Stimulated activated CD8-positive, alpha-beta memory T cell treated with anti-CD3 and anti-CD28 coated beads, Interleukin-7, amount 100 ng/mL, for 4 hours (primary cell): ENCODE results near the gene TBX18.

Experiments used
- DNase-seq, 2 donors: peaks; one replicate each; pipeline ENCODE4 v3.0.0-alpha.2; 2020; ENCODE audit warnings: low read depth in 2 of 2

TBX18 gene

GRCh38 chr6:84772428-84773132, 8.2 kb upstream of the TBX18 start:
- DNase-seq: no peak

DNA sequence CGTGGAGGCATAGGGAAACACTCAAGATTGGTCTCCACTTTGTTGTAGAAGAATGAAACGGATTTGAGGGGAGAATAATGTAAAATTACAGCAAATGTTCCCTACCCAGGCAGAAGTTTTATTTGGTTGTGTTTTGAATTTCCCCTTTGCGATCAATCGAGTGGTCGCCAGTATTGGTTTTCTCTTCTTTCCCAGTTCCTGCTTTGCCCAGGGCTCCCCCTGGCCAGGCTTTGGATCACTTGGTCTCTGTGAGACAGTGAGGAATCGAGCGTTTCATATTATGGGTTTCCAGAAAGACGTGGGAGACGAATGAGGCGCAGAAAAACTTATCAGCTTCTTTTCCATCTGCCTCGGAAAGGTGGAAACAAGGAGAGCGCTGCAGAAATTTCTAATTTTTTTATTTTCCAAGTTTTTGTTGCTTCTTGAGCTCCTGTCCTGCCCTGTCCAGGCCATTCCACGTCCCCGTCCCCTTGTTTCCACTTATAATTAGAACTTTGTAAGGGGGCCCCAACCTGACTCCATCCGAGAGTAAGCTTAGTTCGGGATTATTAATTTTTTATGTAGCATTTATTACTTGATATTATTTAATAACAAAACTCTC, 7.5 kb upstream of the TBX18 start:
- no peak for DNase-seq

GRCh38 chr6:84771125-84771755, 6.8 kb upstream of the TBX18 start:
- DNase-seq: no peak

GRCh38 chr6:84770521-84770920, 6.1 kb upstream of the TBX18 start:
- no peak for DNase-seq

DNA sequence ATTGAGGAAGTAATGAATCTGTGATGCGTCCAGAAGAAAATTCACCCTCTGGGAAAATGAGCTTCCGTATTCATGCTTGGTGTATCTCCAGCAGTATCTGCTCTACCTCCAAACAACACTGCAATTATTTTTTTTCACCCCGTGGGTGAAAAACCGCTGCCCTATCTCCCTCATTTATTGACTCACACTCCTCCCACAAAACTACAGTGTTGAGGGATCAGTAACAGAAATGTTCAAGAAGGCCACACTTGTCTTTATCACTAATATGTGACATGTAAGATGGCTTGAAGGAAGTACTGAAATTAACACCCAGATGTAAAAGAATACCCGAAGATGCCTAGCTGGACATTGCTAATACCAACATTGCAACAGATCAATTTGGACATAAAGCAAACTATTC, 4.9 kb upstream of the TBX18 start:
- DNase-seq: no peak

- no peak for DNase-seq
Measured at GRCh38 chr6:84768442-84769174, 4.2 kb upstream of the TBX18 start.

GRCh38 chr6:84767526-84768201, 3.3 kb upstream of the TBX18 start:
- DNase-seq: no peak

GRCh38 chr6:84766799-84767525, 2.6 kb upstream of the TBX18 start:
- no peak for DNase-seq

GRCh38 chr6:84766118-84766798, 1.9 kb upstream of the TBX18 start:
- DNase-seq: no peak

GRCh38 chr6:84763886-84764331, 489 bp downstream of the TBX18 start:
- no peak for DNase-seq

DNA sequence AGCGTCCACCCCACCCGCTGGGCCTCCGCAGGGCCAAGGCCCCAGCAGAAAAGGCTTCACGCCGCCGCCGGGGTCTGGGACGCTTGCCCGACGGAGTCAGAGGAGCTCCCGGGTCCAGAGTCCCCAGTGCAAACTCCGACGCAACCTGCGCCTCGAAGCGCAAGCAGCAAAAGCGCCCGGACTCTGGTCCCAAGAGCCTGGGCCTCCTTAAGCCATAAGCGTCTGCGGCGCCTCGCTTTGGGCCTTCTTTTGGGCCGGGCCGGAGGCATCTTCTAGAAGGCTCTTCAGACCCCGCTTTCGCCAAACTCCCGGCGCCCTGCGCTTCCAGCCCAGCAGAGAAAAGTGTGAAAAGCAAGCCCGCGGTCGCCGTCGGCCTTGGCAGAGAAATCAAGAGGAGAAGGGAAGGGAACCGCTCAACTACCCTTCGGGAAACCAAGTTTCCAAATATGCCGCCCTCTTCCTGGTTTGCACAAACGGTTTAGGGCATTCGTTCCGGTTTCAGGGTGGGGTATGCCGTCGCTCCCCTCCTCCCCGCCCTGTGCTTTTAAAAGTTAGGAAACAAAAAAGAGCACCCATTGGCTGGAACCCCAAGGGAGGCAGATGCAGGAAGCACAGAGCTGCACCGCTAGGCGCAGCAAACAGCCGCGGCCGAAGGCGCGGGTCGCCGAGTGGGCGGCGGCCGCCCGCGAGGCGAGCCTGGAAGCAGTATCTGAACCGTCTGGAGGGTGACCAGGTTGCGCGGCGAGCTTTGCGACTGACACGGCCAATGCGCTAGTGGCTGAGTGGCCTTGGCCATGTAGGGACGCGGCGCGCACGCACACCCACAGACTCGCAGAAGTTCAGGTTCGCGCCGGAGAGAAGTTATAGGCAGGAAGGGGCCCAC, 1.2 kb downstream of the TBX18 start:
- no peak for DNase-seq

DNA sequence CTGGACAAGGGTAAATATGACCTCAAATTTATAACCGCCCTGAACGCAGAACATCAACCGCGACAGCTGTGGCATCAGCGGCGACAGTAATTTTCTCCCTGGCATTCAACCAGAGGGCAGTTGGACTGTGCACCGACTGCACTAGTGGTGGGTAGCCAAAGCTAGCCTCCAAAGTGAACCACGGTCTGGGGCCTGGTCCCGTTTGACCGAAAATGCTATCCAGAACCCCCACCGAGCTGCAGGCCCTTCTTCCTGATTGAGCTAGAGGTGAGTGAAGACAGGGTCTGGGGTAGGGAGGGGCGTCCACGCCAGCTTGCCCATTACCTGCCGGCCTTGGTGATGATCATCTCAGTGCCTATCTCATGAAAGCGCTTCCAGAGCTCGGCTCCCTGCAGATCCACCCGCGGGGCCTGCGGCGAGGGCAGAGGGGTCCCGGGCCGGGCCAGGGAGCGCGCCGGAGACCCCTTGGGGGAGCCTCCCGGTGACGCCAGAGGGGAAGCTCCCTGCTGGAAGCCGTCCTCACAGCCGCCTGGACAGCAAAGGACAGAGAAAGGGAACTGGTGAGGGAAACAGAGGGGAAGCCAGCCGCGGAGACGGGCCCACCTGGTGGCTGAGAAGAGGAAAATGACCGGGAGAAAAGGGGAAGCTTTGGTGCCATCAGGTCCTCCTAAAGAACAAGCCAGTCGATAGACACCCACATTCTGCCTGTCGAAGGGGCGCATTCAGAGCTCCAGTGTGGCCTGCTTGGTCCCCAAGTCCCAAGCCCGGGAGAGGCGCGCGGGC, 2.0 kb downstream of the TBX18 start:
- no peak for DNase-seq

DNA sequence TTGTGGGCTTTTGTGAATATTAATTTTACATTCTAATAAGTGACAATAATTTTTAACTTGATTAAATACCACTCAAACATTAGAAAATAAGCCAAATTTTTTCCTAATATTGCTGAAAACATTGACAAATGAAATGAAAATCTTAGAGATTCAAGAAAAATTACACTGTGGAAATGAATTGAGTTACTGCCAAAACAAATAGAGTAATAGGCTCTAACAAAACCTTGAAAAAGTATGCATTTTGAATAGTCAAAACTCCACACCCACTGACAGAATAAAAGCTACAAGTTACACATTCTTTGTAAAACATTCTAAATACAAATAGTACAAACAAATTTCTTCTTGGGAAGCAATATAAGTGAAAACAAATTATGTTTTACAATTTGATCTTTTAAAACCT, 5.9 kb downstream of the TBX18 start:
- DNase-seq: no peak

DNA sequence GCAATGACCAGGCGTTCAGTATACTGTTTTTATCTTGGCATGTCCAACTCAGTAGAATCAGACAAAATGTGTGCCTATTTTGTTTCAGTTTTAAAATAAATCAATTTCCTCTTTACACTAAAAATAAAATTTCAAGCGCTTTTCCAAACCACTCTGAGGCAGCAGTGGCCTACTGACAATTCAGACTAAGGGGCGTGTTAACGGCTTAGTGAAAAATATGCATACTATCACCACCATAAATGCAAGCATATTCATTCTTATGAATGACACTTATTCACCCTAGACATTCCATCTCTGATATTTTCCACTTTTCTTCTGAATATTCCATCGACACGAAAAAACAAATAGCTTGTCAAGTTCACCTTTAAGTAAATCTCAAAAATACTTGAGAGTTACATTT, 7.5 kb downstream of the TBX18 start:
- no peak for DNase-seq

DNA sequence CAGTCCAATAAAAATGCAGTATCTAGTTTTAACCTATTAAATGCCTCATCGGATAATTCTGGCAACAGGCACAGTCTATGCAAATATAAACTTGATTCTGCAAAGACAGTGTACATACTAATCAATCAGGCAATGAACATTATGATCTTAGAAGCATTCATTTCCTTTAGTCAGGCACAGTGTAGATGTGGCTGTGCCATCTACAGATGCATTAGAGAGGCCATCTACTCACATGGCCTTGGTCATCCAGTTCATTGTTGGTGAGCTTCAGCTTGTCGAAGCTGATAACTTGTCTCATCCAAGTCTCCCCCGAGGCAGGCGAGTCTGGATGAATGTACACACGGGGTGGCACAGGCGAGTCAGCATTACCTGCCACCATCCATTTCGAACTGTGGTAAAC, 7.9 kb downstream of the TBX18 start:
- DNase-seq: no peak

- no peak for DNase-seq
Measured at GRCh38 chr6:84753173-84753572, 11.2 kb downstream of the TBX18 start.

DNA sequence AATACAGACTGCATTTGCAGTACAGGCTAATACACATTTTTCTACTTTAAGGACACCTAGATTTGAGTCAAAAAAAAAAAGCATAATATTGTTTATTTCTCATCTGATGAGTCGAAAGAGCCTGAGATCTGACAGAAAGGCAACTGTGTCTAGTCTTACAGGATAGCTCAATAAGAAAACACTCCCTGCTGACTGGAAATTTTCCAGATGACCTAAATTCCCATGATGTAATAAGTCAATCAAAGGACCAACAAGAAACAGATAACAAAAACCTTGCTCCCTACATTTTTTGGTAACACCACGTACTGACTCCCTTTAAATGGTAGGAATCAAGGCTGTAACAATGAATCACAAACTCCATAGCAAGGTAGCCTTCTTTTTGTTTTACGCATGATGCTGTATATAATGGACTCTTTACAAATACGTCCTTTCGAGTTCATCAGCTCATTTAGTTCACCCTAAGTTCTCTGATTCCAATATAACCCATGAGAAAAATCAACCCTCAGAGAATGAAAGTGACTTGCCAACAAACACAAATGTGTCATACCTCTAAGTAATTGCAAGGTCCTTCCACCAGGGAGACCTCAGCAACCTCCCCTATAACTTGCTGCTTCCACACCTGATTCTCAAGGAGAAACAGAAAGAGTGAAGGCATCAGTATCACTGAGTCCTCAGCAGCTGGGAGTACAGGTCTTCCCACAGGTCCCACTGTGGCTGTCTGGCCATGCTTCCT, 12.1 kb downstream of the TBX18 start:
- DNase-seq: no peak

DNA sequence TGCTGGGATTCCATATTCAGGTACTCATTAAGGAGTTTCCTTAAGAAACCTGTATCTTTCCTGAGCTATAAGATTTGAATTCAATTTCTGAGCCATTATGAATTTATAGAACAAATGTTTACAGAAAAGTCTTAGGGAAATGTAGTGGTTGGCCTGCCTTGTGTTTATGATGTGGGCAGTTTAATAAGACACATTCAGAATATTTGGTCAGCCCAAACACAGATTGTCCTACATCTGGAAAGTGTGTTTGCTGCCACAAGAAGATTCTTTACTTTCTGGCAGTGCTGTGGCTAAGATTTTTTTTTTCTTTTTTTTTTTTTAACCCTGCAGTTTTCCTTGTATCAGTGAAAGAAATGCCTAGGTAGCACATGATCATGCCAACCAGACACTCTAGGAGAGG, 15.2 kb downstream of the TBX18 start:
- DNase-seq: no peak
